Measurements from ENCODE around the gene TNIP3. TPM values are rescaled to one million over a fixed set of nuclear protein-coding genes. Genes with fewer than 3 reads are reported as not detected.

TNIP3 gene
- total RNA-seq: 0.25 and 0.32 TPM in 2 replicates

GRCh38 chr4:121164291-121164690 is at the start of gene TNIP3:
TSS of gene TNIP3 (minus strand) at chr4:121164321. CDS start at chr4:121164125, 196 bp downstream.

Other genes starting within 250 kb of the TNIP3 start
- 3.1 and 5.7 TPM in 2 replicates for gene PRDM5, start 241.6 kb downstream of the TNIP3 start, total RNA-seq
- gene NDNF, start 91.8 kb downstream of the TNIP3 start, total RNA-seq: 0.16 and 5.1 TPM in 2 replicates
- gene QRFPR, start 216.7 kb upstream of the TNIP3 start, total RNA-seq: 0.16 and 0.63 TPM in 2 replicates